Skeletal muscle satellite cell (primary cell): ENCODE measurements around the gene CENPI.

ENCODE experiments used
- H3K27me3 ChIP-seq: 2 replicates; pipeline ENCODE4 v1.7.0; 2013; ENCODE audit warnings: low read length; ENCODE audit not compliant: control insufficient read depth, insufficient read depth
- H3K36me3 ChIP-seq: 2 replicates; pipeline ENCODE4 v1.7.0; 2013; ENCODE audit warnings: mild to moderate bottlenecking, control low read depth, low read length; ENCODE audit not compliant: insufficient read depth
- H3K4me1 ChIP-seq: 2 replicates; pipeline ENCODE4 v1.7.0; 2013; ENCODE audit warnings: low read length; ENCODE audit not compliant: control insufficient read depth, insufficient read depth
- H3K4me2 ChIP-seq: 2 replicates; pipeline ENCODE4 v1.7.0; 2013; ENCODE audit warnings: mild to moderate bottlenecking, low read length
- H3K4me3 ChIP-seq: 2 replicates; pipeline ENCODE4 v1.7.0; 2013; ENCODE audit warnings: low read length
- H3K9ac ChIP-seq: 2 replicates; pipeline ENCODE4 v1.7.0; 2013; ENCODE audit warnings: mild to moderate bottlenecking, low read depth, low read length, moderate library complexity
- H3K9me3 ChIP-seq: replicated peaks from 2 replicates; pipeline ENCODE4 v1.7.0; 2013; ENCODE audit warnings: mild to moderate bottlenecking, control low read depth, low read length

CENPI gene

GRCh38 chrX:101081231-101081630 is 16.8 kb upstream of the CENPI start:
- no peaks in the 10 kb centered on the region for H3K9me3 ChIP-seq
- no peak overlapping the region for H3K9ac ChIP-seq
- peak overlapping the region; percentile 23 for H3K4me2 ChIP-seq
- H3K36me3 ChIP-seq: no peaks in the 10 kb centered on the region
- H3K27me3 ChIP-seq: peaks cover 9% of the 10 kb centered on the region
- H3K4me1 ChIP-seq: peaks cover 11% of the 10 kb centered on the region
- no peak overlapping the region for H3K4me3 ChIP-seq

DNA sequence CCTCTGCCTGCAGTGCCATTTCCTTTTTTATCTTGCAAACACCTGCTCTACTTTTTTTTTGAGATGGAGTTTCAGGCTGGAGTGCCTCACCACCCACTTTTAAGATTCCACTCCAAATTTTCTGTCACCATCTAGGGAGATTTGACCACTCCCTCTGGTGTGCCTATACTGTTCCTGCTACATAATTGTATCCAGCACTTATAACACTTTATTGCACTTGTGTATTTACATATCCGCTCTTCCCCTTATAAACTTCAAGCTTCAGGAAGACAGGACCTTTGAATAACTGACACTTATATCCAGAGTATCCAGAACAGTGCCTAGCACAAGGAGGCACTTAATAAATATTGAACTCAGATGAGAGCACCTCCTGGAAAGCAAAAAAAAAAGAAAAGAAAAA is 6.2 kb upstream of the CENPI start:
- H3K4me2 ChIP-seq: no peak overlapping the region
- H3K9me3 ChIP-seq: no peaks in the 10 kb centered on the region
- H3K27me3 ChIP-seq: no peaks in the 10 kb centered on the region
- no peak overlapping the region for H3K4me3 ChIP-seq
- H3K4me1 ChIP-seq: no peaks in the 10 kb centered on the region
- H3K9ac ChIP-seq: no peak overlapping the region
- H3K36me3 ChIP-seq: no peaks in the 10 kb centered on the region

DNA sequence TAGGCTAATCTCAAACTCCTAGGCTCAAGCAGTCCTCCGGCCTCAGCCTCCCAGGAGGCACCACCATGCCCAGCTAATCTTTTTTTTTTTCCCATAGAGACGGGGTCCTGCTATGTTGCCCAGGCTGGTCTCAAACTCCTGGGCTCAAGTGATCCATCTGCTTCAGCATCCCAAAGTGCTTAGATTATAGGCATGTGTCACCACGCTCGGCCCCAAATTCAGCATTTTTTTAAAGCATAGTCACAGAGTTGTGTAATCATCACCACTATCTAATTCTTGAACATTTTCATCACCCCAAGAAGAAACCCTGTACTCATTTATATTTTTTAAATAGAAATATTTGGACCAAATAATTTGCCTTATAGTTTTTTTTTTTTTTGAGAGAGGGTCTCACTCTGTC is 10.3 kb downstream of the CENPI start:
- no peak overlapping the region for H3K4me3 ChIP-seq

GRCh38 chrX:101117701-101118100 is 19.7 kb downstream of the CENPI start:
- H3K36me3 ChIP-seq: peaks cover 5% of the 10 kb centered on the region
- peak overlapping the region; percentile 45 for H3K4me2 ChIP-seq

More for the DNA sequence above, 10.3 kb downstream of the CENPI start:
- Histone ChIP-seq H3K4me1 (peaks cover 3% of the 10 kb centered on the region), H3K27me3 (no peaks in the 10 kb centered on the region), H3K4me2 (no peak overlapping the region), H3K9me3 (no peaks in the 10 kb centered on the region), H3K36me3 (no peaks in the 10 kb centered on the region), H3K9ac (no peak overlapping the region)

GRCh38 chrX:101136235-101136634 is 38.2 kb downstream of the CENPI start:
- H3K27me3 ChIP-seq: no peaks in the 10 kb centered on the region
- no peaks in the 10 kb centered on the region for H3K4me1 ChIP-seq
- H3K9me3 ChIP-seq: no peaks in the 10 kb centered on the region
- no peak overlapping the region for H3K4me2 ChIP-seq
- no peak overlapping the region for H3K4me3 ChIP-seq
- H3K9ac ChIP-seq: no peak overlapping the region
- peaks cover under 1% of the 10 kb centered on the region for H3K36me3 ChIP-seq

More at GRCh38 chrX:101117701-101118100, 19.7 kb downstream of the CENPI start:
- Histone ChIP-seq H3K9ac (no peak overlapping the region), H3K9me3 (no peaks in the 10 kb centered on the region), H3K4me3 (no peak overlapping the region), H3K4me1 (no peaks in the 10 kb centered on the region), H3K27me3 (no peaks in the 10 kb centered on the region)
